Testis (tissue), 3 donors: ENCODE measurements around the gene MCM7. TPM values are rescaled to one million over a fixed set of nuclear protein-coding genes. Genes with fewer than 3 reads are reported as not detected.
A peak's percentile ranks its signal among the peaks of the same experiment; 100 is the strongest.

Source experiments
- DNase-seq: peaks from one replicate; pipeline ENCODE4 v3.0.0-alpha.2; 2019
- H3K27ac ChIP-seq, 2 donors: fragments of 200-600 bp; sonication (generic); one replicate each; pipeline ENCODE4 v1.5.1; 2019
- H3K27me3 ChIP-seq: fragments of 200-600 bp; sonication (generic); one replicate; pipeline ENCODE4 v1.5.1; 2019
- H3K36me3 ChIP-seq: fragments of 200-600 bp; sonication (generic); one replicate; pipeline ENCODE4 v1.5.1; 2017; ENCODE audit warnings: low read depth; ENCODE audit errors: missing control alignments
- H3K4me1 ChIP-seq: fragments of 200-600 bp; sonication (generic); one replicate; pipeline ENCODE4 v1.5.1; 2019
- H3K4me3 ChIP-seq, 2 donors: fragments of 200-600 bp; sonication (generic); one replicate each; pipeline ENCODE4 v1.5.1; 2017 to 2019
- H3K9me3 ChIP-seq: fragments of 200-600 bp; sonication (generic); one replicate; pipeline ENCODE4 v1.5.1; 2017
- CTCF ChIP-seq, 3 experiments: fragments of 450-650 bp in 2 of 3; fragments of 200-600 bp in 1 of 3; sonication (generic) in 1 of 3; IDR thresholded peaks; one replicate each; pipeline ENCODE4 v1.5.1; 2016 to 2019; ENCODE audit warnings: antibody characterized with exemption in 3 of 3, mild to moderate bottlenecking in 2 of 3, moderate library complexity in 1 of 3
- POLR2A ChIP-seq: fragments of 450-650 bp; IDR thresholded peaks from one replicate; pipeline ENCODE4 v1.6.1; 2017; ENCODE audit warnings: antibody characterized with exemption, mild to moderate bottlenecking, moderate library complexity
- WGBS, 2 donors: methylation state at CpG; one replicate each; pipeline ENCODE4 v1.1.5; 2018; 5-methylcytosine and 5-hydroxymethylcytosine counted together
- intact Hi-C: fragments of 100-400 bp; cut with DNase I; formaldehyde crosslinking; loops from one replicate; pipeline ENCODE4 v1.15.1; 2023; ENCODE audit warnings: low total_unique reads
- polyA plus RNA-seq: library from polyadenylated mRNA; stranded (reverse); fragments of 350-450 nt; fragmentation: Illumina TruSeq; extraction: RNeasy Lipid Tissue Mini Kit (QIAGEN cat#74804); gene quantifications from one replicate; pipeline ENCODE4 v1.2.3, GENCODE V29; 2014; ENCODE audit warnings: low read depth, low replicate concordance; ENCODE audit not compliant: insufficient read depth
- total RNA-seq, 2 donors: library from RNA; depleted of rRNA; stranded (reverse); fragments of >200 nt; gene quantifications; one replicate each; pipeline ENCODE4 v1.2.3, GENCODE V29; 2016

Gene MCM7
- total and polyA plus RNA-seq, 3 donors from 2014 or later, result 85.1 to 137 (median 86.5) TPM

- intact Hi-C loops, result no loop called here
- 70 to 71% methylated on average over 19 of the region's 19 CpGs for WGBS, 2 donors
- no peak for TF ChIP-seq POLR2A
- TF ChIP-seq CTCF (IDR thresholded peaks at IDR 0.05), result no peak
- no peak overlapping the region for H3K27ac ChIP-seq
- H3K27me3 ChIP-seq, result no peaks in the 10 kb centered on the region
- no peaks in the 10 kb centered on the region for H3K9me3 ChIP-seq
- H3K4me3 ChIP-seq, result no peak overlapping the region
- H3K4me1 ChIP-seq, result peaks cover 23% of the 10 kb centered on the region
- no peaks in the 10 kb centered on the region for H3K36me3 ChIP-seq
- DNase-seq, result no peak
These were observed 9.6 kb downstream of the MCM7 start for GRCh38 chr7:100091411-100092181.

GRCh38 chr7:100090527-100091410 lies 10.4 kb downstream of the MCM7 start:
- no peaks in the 10 kb centered on the region for H3K9me3 ChIP-seq
- intact Hi-C loops, result no loop called here
- DNase-seq, result no peak
- 85 to 89% methylated on average over 14 of the region's 14 CpGs for WGBS, 2 donors
- H3K4me3 ChIP-seq, result no peak overlapping the region
- H3K36me3 ChIP-seq, result no peaks in the 10 kb centered on the region
- no peak overlapping the region for H3K27ac ChIP-seq
- H3K4me1 ChIP-seq, result peaks cover 23% of the 10 kb centered on the region
- no peaks in the 10 kb centered on the region for H3K27me3 ChIP-seq
- TF ChIP-seq POLR2A, result no peak
- TF ChIP-seq CTCF (IDR thresholded peaks at IDR 0.05), result no peak

- no peak for TF ChIP-seq CTCF (IDR thresholded peaks at IDR 0.05)
- TF ChIP-seq POLR2A, result no peak
- intact Hi-C loops, result loop anchor here (5.0 to 10.0 kb wide), 2 partner anchors 38 to 95 kb away; partner anchors contain the start of gene MBLAC1
- Histone ChIP-seq H3K4me1 (peaks cover 27% of the 10 kb centered on the region), H3K27me3 (no peaks in the 10 kb centered on the region), H3K36me3 (no peaks in the 10 kb centered on the region), H3K27ac (peak overlapping the region; percentile 84 to 87), H3K4me3 (peak overlapping the region; percentile 74 to 91), H3K9me3 (no peaks in the 10 kb centered on the region)
- no peak for DNase-seq
- WGBS, 2 donors, result 23 to 24% methylated on average over 7 of the region's 7 CpGs
These were observed 11.6 kb downstream of the MCM7 start for GRCh38 chr7:100089458-100090196.

- intact Hi-C loops, result loop anchor here (5.0 to 10.0 kb wide), 2 partner anchors 38 to 94 kb away; partner anchors contain the start of gene MBLAC1
These were observed 12.4 kb downstream of the MCM7 start, which contains the start of gene COPS6 for GRCh38 chr7:100088621-100089457. TSS of gene COPS6 (plus strand) at chr7:100088969. CDS start at chr7:100088991, 22 bp downstream.

More at GRCh38 chr7:100088621-100089457, 12.4 kb downstream of the MCM7 start, which contains the start of gene COPS6:
- no peaks in the 10 kb centered on the region for H3K27me3 ChIP-seq
- H3K36me3 ChIP-seq, result no peaks in the 10 kb centered on the region
- TF ChIP-seq POLR2A (peak; percentile 71), CTCF (IDR thresholded peaks at IDR 0.05) (peak in 1 of 3 experiments; percentile 41)
- H3K4me3 ChIP-seq, result peak within 1 kb of the TSS; percentile 74 to 91
- H3K27ac ChIP-seq, result peak within 1 kb of the TSS; percentile 84 to 87
- H3K4me1 ChIP-seq, result peaks cover 27% of the 10 kb centered on the region
- DNase-seq, result peak; percentile 84
- 0 to 2% methylated on average over 22 to 44 of the region's 68 CpGs for WGBS, 2 donors
- H3K9me3 ChIP-seq, result no peaks in the 10 kb centered on the region
